HG02610 (cell line): ENCODE data around the gene KCND3.
"Not testable (repeated sequence)": the region's sequence is repeated elsewhere in the genome, so short reads cannot be mapped to it uniquely, and the experiment has no call there.

Source experiments
- ATAC-seq: cut with Tn5 transposase; IDR thresholded peaks from one replicate; pipeline ENCODE4 v1.9.1; 2021; ENCODE audit warnings: mild to moderate bottlenecking, moderate library complexity; ENCODE audit not compliant: unreplicated experiment

KCND3 gene

DNA sequence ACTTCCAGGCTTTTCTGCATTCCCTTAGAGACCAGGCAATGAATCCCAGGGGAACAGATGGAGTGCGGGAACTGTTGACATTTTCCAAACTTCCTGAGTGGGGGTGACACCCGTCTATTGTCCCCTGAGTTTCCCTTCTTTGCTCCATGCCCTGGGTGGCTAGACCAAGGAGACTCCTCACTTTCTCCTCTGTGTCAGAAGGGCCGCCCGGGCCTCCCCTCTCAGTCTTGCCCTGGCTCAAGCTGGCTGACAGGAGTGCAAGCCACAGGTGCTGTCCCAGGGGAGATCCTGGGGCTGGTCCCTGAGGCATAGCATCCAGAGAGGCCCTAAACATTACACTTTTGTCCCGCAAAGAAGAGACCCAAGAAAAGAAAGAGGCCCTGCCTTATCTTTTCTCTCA lies 170.9 kb downstream of the KCND3 start:
- ATAC-seq = no peak

GRCh38 chr1:111818081-111818480 lies 171.4 kb downstream of the KCND3 start:
- no peak for ATAC-seq

DNA sequence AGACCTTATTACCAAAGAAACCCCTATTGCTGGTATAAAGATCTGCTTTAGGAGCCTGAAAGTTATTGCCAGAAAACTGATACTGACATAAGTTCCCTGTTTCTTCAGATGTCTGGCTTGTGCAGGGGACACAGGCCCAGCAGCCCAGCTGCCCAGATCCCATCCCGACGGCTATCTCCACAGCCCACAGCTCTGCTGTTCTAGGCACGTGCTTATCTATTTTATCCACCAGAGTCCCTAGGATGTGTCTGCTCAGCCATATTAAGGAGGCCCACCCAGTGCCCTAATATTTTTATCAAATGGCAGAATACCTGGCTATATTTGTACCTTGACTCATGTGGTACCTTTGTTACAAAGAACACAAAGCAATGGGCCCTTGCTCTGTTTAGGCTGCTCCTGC lies 174.8 kb downstream of the KCND3 start:
- no peak for ATAC-seq

DNA sequence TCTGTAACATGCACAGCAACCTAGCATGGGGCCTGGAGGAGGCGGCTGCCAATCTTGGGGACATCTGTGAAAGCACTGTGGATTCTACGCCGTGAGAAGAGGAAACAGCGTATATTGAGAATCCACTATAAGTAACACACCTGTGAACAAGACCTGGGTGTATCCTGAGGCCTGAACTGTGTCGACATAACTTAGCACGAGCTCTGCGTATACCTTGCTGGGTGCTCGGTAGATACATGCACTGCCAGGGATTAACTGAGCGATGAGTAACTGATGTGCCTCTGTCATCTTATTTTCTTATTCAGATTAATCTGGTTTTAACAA lies 175.2 kb downstream of the KCND3 start:
- ATAC-seq = no peak

GRCh38 chr1:111813440-111814304 lies 175.8 kb downstream of the KCND3 start:
- no peak for ATAC-seq

DNA sequence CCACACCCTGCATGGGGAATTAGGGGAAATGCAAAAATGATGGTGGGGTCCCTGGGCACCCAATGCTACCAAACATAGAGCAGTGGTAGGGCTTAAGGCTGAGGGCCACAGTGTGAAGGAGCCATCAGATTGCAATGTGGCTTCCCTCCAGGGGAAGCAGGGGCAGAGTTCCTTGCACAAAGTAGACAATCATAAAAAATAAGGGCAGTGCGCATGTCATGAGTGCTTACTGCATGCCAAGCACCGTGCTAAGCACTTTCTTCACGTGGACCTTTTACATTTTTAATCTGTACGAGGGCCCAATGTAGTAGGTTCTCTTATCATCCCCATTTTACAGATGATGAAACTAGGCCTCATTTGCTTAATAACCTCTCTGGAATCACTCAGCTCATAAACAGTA lies 177.2 kb downstream of the KCND3 start:
- ATAC-seq = no peak

DNA sequence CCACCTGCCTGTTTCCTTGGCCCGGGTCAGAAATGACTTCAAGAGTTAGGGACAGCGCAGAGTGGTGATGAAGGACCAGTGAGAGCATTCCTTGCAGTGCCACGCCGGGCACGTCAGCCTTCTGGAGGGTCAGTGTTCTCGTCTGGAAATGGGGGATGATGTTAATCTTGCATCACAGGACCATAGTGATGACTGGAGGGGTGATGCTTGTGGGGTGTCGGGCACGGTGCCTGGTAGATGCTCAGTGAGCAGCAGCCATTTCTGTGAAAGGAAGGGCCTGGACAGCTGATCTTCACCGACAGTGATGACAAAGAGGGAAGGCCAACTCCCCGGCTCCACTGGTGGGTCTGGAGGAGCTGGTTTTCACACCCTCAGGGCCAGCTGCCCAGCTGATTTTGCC lies 177.6 kb downstream of the KCND3 start:
- no peak for ATAC-seq

- ATAC-seq = no peak
Measured at GRCh38 chr1:111805251-111805650, 184.2 kb downstream of the KCND3 start.

DNA sequence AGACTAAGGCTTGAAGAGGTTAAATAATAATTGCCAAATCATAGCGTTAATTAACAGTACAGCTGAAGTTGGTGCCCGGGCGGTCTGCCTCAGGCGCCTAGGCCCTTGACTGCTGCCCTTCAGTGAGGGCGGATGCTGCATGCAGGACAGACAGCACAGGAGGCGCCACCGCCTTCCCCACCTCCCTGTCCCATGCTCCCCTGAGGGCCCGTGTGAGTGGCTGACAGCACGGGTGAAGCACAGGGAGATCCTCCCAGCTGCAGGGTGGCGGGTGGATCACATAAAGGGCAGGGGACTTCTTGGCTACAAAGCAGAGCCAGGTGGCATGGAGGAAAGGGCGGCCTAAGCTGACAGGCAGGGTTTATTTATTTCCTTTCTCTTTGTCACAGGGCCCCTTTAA lies 184.7 kb downstream of the KCND3 start:
- ATAC-seq = no peak

DNA sequence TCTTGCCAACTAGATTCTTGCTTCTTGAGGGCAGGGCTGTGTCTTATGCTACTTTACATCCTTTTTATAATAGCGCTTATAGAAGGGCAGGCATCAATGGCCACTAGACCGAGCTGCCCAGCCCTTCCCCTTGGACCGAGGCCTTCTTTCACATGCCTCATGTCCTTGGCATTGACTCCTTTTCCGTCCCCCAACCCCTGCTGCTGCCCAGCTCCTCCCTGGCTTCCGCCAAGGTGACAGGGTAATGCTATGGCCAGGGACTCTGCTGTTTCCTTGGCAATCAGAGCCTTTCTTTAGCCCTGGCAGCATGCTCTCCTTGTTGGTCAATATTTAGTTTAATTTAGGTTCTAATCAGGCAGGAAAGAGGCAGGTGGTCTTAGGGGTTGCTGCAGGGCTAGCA lies 185.5 kb downstream of the KCND3 start:
- ATAC-seq = no peak

DNA sequence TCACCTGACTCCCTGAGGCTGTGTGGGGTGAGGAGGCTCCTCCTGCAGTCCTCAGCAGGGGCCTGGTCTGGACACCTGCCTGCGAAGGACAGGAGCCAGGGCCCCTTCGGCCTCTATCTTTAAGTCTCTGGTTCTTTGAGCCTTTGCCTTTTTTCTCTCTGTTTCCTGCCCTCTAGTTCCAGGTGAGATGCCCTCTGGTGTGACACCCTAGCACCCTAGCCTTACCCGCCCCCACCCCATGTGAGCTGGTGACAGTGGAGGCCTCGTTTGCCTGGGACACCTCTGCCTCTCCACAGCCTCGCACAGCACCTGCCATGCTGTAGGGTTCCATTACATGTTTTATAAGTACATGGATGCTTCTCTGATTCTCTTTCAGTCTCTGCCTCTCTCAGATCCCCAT lies 186.5 kb downstream of the KCND3 start:
- no peak for ATAC-seq

GRCh38 chr1:111802110-111802509 lies 187.4 kb downstream of the KCND3 start:
- no peak for ATAC-seq

DNA sequence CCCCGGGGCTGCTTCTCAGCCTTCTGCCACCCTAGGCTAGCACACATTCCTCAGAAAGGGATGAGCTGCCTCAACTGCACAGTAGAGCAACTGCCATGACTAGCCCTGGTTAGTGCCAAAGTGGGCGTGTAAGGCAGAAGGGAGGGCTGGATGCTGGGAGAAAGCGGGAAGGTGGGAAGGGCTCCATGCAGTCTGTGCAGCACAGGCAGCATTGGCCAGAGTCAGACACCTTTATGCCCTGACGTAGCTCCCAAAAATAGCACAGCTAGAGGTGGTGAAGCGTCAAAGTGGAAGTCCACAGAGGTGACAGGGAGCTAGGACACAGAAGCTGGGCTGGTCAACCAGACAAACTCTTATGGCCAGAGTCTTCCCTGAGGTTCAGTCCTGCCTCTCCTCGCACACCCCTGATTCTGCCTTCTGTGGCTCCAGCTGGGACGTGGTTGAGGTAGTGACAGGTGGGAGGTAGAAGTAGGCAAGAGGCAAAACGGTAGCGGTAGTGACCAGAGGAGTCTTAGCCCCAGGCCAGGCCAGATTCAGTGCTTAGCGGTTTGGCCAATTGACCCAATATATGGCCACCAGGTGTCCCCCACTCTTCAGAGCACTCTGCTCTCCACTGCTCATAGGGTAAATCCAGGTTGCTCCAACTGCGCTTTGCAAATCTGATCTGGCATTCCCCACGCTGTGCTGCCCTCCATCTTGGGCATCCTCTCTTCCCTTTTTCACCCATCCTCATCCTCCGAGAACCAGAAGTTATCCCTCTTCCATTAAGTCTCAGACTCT lies 188.2 kb downstream of the KCND3 start:
- no peak for ATAC-seq

- ATAC-seq = not testable (repeated sequence)
Measured at GRCh38 chr1:111799722-111800121, 189.7 kb downstream of the KCND3 start.

- ATAC-seq = no peak
Measured at GRCh38 chr1:111798580-111798979, 190.9 kb downstream of the KCND3 start.

DNA sequence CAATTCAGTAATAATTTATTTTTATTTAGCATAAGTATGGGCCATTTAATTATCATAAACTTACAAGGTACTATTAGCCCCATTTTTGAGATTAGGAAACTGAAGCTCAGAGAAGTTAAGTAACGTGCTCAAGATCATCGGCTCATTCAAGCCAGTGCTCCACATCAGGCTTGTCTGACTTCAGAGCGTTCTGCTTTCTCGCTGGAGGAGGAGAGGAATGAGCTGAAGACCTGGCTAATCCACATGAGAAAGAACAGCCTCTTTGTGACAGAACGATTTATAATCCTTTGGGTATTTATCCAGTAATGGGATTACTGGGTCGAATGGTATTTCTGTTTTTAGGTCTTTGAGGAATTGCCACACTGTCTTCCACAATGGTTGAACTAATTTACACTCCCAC lies 194.1 kb downstream of the KCND3 start:
- ATAC-seq = no peak

- no peak for ATAC-seq
Measured at GRCh38 chr1:111793923-111794322, 195.5 kb downstream of the KCND3 start.

- no peak for ATAC-seq
Measured at GRCh38 chr1:111792249-111792648, 197.2 kb downstream of the KCND3 start.

DNA sequence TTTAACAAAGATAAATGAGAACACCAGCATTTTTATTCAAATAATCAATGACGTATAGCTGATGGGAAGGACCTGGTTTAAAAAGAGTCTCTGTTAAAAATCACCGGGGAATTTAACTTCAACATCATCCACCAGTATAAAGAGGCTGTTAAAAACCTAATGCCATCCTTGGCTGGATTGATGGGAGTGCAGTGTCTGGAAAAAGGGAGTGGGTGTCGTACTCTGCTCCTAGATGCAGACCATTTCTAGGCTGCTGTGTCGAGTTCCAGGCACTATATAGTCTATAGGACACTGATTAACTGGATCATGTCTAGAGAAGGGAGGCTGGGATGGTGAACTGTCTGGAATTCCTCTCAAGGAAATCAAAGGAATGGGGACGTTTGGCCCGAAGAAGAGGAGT lies 197.7 kb downstream of the KCND3 start:
- ATAC-seq = no peak

DNA sequence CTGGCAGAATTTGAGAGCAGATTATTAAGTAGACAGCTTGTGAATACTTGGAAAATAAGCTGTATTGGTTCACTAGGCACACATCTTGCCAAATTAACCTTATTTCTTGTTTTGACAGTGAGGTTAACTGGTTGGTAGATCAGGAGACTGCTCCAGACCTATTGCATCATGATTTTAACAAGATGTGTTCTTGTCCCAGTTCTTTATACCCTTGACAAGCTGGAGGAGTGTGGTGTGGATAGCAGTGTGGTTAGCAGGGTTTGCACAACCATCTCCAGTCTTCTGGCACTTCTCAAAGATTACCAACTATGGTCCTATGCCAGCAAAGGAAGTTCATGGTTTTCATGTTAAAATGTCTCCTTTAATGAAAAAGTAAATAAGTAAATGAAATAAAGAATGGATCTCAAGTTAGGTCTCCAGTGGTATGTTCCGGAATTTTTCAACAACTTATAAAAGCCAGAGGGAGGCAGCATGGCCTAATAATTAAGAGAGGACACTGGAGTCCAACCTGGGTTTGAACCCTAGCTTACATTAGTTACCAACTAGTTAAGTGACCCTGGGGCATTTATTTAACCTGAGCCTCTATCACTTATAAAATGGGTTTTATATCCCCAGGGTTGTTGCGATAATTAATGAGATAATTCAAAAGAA lies 199.7 kb downstream of the KCND3 start:
- no peak for ATAC-seq

GRCh38 chr1:111789142-111789541 lies 200.3 kb downstream of the KCND3 start:
- ATAC-seq = no peak

- ATAC-seq = no peak
Measured at GRCh38 chr1:111786669-111787207, 202.7 kb downstream of the KCND3 start.
